ENCODE results near the gene HS3ST5.

DNA sequence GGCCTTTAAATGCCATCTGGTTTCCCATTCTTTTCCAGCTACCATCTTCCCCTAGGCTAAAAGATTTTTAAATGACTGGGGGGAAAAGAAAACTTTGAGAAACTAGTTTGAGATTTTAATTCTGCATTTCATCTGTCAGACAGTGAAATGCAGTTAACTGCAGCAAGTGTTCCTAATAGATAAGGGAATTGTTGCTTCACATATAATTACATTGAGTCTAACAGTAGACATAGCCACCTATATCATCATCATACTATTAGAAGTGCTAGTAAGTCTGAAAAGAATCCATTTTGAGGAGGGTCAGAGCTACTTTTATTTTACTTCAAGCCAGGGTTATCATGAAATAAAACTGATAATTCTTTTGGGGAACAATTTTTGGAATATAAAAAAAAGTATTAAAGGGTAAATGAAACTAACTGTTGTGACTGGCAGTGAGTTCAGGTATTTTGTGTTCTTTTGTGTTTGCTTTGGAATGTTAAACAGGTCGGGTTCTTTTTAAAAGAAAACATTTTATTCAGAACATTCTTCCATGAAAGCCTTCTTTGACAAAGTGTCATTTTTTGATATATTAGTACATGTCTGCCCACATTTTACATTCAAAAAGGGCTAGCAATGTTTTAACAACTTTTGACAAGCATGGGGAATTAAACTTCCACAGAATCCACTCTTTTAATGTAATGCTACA is 170.1 kb downstream of the HS3ST5 start:
- TF ChIP-seq SP1 (IDR thresholded peaks at IDR 0.05; ENCODE audit: low read depth) (no peak), ZNF274 (IDR thresholded peaks at IDR 0.05; ENCODE audit: low read depth, low read length) (no peak), YY1 (IDR thresholded peaks at IDR 0.05; ENCODE audit: extremely low read depth, insufficient replicate concordance, low read depth, low read length) (no peak), TCF7L2 (IDR thresholded peaks at IDR 0.05; ENCODE audit: borderline replicate concordance, extremely low read depth, insufficient read depth, insufficient read length) (no peak), ZFX (IDR thresholded peaks at IDR 0.05) (no peak), EZH2phosphoT487 (IDR thresholded peaks at IDR 0.05; ENCODE audit: borderline replicate concordance) (no peak), JUND (IDR thresholded peaks at IDR 0.05) (no peak), RAD21 (IDR thresholded peaks at IDR 0.05; ENCODE audit: low read depth) (no peak), POLR2AphosphoS5 (IDR thresholded peaks at IDR 0.05; ENCODE audit: low read depth, low read length) (no peak), EZH2 (IDR thresholded peaks at IDR 0.05) (no peak), POLR2A (IDR thresholded peaks at IDR 0.05; ENCODE audit: borderline replicate concordance, extremely low read depth, insufficient read depth, insufficient read length) (no peak)
- TF ChIP-seq, protein P1, sequence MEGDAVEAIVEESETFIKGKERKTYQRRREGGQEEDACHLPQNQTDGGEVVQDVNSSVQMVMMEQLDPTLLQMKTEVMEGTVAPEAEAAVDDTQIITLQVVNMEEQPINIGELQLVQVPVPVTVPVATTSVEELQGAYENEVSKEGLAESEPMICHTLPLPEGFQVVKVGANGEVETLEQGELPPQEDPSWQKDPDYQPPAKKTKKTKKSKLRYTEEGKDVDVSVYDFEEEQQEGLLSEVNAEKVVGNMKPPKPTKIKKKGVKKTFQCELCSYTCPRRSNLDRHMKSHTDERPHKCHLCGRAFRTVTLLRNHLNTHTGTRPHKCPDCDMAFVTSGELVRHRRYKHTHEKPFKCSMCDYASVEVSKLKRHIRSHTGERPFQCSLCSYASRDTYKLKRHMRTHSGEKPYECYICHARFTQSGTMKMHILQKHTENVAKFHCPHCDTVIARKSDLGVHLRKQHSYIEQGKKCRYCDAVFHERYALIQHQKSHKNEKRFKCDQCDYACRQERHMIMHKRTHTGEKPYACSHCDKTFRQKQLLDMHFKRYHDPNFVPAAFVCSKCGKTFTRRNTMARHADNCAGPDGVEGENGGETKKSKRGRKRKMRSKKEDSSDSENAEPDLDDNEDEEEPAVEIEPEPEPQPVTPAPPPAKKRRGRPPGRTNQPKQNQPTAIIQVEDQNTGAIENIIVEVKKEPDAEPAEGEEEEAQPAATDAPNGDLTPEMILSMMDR (IDR thresholded peaks at IDR 0.05 in 2 of 3, conservative IDR thresholded peaks at IDR 0.05 in 1 of 3; ENCODE audit: borderline replicate concordance in 1 of 3, insufficient read depth in 1 of 3, low read depth in 2 of 3, low read length in 2 of 3), result no peak
- TF ChIP-seq, protein P2, sequence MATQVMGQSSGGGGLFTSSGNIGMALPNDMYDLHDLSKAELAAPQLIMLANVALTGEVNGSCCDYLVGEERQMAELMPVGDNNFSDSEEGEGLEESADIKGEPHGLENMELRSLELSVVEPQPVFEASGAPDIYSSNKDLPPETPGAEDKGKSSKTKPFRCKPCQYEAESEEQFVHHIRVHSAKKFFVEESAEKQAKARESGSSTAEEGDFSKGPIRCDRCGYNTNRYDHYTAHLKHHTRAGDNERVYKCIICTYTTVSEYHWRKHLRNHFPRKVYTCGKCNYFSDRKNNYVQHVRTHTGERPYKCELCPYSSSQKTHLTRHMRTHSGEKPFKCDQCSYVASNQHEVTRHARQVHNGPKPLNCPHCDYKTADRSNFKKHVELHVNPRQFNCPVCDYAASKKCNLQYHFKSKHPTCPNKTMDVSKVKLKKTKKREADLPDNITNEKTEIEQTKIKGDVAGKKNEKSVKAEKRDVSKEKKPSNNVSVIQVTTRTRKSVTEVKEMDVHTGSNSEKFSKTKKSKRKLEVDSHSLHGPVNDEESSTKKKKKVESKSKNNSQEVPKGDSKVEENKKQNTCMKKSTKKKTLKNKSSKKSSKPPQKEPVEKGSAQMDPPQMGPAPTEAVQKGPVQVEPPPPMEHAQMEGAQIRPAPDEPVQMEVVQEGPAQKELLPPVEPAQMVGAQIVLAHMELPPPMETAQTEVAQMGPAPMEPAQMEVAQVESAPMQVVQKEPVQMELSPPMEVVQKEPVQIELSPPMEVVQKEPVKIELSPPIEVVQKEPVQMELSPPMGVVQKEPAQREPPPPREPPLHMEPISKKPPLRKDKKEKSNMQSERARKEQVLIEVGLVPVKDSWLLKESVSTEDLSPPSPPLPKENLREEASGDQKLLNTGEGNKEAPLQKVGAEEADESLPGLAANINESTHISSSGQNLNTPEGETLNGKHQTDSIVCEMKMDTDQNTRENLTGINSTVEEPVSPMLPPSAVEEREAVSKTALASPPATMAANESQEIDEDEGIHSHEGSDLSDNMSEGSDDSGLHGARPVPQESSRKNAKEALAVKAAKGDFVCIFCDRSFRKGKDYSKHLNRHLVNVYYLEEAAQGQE (IDR thresholded peaks at IDR 0.05; ENCODE audit: low read depth), result no peak
- TF ChIP-seq, protein P3, sequence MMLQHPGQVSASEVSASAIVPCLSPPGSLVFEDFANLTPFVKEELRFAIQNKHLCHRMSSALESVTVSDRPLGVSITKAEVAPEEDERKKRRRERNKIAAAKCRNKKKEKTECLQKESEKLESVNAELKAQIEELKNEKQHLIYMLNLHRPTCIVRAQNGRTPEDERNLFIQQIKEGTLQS (IDR thresholded peaks at IDR 0.05), result no peak

All from HCT116 (cell line).